ENCODE data around the gene TTI1.
A peak's percentile ranks its signal among the peaks of the same experiment; 100 is the strongest.

TTI1 gene

DNA sequence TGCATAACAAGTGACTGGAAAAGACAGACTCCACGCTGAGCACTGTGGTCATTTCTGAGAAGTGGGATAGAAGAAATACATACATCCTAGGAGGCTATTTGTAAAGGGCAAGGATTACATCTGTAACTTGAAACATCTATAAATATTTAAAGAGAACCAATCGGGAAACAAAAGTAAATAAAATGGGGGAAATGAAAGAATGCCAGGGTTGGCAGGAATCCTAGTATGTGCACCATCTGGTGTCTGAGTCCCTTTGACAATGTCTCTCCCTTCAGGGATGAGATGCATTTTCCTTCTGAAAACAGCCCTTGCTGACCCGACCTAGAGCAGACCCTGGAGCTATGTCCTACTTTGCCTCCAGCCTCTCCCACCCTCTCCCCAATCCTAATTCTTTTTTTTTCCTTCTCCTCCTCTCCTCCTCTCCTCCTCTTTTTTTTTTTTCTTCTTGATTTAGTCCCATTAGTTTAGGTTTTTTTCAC is 77.1 kb downstream of the TTI1 start:
- no peak overlapping the region for H3K4me3 ChIP-seq (replicated peaks; ENCODE audit: low read depth, low read length)
- TF ChIP-seq, protein P1, sequence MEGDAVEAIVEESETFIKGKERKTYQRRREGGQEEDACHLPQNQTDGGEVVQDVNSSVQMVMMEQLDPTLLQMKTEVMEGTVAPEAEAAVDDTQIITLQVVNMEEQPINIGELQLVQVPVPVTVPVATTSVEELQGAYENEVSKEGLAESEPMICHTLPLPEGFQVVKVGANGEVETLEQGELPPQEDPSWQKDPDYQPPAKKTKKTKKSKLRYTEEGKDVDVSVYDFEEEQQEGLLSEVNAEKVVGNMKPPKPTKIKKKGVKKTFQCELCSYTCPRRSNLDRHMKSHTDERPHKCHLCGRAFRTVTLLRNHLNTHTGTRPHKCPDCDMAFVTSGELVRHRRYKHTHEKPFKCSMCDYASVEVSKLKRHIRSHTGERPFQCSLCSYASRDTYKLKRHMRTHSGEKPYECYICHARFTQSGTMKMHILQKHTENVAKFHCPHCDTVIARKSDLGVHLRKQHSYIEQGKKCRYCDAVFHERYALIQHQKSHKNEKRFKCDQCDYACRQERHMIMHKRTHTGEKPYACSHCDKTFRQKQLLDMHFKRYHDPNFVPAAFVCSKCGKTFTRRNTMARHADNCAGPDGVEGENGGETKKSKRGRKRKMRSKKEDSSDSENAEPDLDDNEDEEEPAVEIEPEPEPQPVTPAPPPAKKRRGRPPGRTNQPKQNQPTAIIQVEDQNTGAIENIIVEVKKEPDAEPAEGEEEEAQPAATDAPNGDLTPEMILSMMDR (IDR thresholded peaks at IDR 0.05; ENCODE audit: low read depth, low read length, missing control alignments) = no peak
- peak; percentile 29 for DNase-seq (ENCODE audit: extremely low read depth, low read depth)

DNA sequence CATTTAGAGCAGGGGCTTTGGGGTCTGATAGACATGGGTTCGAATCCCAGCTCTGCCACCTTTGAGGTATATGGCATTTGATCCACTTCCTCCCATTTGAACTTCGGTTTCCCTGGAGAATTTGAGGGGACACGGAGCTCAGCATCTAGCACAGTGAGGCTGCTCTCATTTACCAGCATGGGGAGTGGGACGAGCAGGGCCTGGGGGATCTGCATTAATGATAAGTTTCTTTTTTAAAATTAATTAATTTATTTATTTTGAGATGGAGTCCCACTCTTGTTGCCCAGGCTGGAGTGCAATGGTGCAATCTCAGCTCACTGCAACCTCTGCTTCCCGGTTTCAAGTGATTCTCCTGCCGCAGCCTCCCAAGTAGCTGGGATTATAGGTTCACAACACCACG is 77.7 kb downstream of the TTI1 start:
- no peak overlapping the region for H3K4me3 ChIP-seq (replicated peaks; ENCODE audit: low read depth, low read length)
- DNase-seq (ENCODE audit: extremely low read depth, low read depth) = no peak
- TF ChIP-seq, protein P1 (IDR thresholded peaks at IDR 0.05; ENCODE audit: low read depth, low read length, missing control alignments) = no peak

DNA sequence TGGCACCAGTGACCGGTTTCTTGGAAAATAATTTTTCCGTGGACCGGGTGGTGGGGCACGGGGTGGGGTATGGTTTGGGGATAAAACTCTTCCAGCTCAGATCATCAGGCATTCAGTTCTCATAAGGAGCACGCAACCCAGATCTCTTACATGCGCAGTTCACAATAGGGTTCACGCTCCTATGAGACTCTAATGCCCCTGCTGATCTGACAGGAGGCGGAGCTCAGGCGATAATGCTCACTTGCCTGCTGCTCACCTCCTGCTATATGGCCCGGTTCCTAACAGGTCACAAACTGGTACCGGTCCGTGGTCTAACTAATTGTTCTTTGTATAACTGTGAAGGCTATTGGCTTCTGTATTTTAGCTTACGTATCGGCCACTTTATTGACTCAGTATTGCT is 78.6 kb downstream of the TTI1 start:
- TF ChIP-seq, protein P1 (IDR thresholded peaks at IDR 0.05; ENCODE audit: low read depth, low read length, missing control alignments) = no peak
- H3K4me3 ChIP-seq (replicated peaks; ENCODE audit: low read depth, low read length) = no peak overlapping the region
- no peak for DNase-seq (ENCODE audit: extremely low read depth, low read depth)

DNA sequence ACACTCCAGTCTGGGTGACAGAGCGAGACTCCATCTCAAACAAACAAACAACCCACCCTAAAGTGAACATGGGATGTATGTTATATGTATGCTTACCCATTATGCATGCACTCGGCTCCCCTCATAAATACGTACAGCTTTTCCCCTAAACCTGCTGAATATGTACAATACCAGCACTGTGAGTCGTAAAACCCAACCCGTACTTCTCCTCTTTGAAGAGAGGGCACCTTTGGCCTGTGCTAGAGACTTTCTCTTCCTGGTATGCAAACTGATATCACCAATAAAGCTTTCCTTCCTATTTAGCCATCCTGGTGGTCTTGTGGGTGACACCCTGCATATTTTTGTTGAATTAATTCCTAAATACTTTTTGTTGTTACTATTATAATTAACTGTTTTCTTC is 79.1 kb downstream of the TTI1 start:
- TF ChIP-seq, protein P1 (IDR thresholded peaks at IDR 0.05; ENCODE audit: low read depth, low read length, missing control alignments) = no peak
- no peak for DNase-seq (ENCODE audit: extremely low read depth, low read depth)

DNA sequence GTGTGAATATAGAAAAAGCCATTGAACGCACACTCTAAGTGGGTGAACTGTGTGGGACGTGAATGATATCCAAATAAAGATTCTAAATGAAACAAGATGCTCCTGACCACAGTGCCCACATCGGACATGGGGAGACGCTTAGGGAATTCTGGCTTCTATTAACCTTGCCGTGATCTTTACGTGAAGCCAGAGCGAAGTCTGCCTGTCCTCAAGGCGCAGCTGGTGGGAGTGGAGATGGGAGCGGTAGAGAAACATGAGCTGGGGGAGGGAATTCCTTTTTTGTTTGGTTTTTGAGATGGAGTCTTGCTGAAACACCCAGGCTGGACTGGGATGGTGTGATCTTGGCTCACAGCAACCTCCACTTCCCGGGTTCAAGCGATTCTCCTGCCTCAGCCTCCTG is 84.3 kb downstream of the TTI1 start:
- TF ChIP-seq, protein P1 (IDR thresholded peaks at IDR 0.05; ENCODE audit: low read depth, low read length, missing control alignments) = no peak
- no peak overlapping the region for H3K4me3 ChIP-seq (replicated peaks; ENCODE audit: low read depth, low read length)
- no peak for DNase-seq (ENCODE audit: extremely low read depth, low read depth)

More for the DNA sequence above, 79.1 kb downstream of the TTI1 start:
- no peak overlapping the region for H3K4me3 ChIP-seq (replicated peaks; ENCODE audit: low read depth, low read length)

DNA sequence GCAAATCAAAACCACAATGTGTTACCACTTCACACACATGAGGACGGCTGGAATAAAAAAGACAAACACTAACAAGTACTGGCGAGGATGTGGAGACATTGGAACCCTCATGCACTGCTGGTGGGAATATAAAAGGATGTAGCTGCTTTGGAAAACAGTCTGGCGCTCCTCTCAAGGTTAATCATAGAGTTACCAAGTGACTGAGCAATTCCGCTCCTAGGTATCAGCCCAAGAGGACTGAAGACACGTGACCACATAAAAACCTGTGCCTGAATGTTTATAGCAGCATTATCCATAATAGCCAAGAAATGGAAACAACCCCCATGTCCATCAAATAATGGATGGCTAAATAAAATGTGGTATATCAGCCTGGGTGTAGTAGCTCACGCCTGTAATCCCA is 85.3 kb downstream of the TTI1 start:
- no peak overlapping the region for H3K4me3 ChIP-seq (replicated peaks; ENCODE audit: low read depth, low read length)
- DNase-seq (ENCODE audit: extremely low read depth, low read depth) = no peak
- TF ChIP-seq, protein P1 (IDR thresholded peaks at IDR 0.05; ENCODE audit: low read depth, low read length, missing control alignments) = no peak

DNA sequence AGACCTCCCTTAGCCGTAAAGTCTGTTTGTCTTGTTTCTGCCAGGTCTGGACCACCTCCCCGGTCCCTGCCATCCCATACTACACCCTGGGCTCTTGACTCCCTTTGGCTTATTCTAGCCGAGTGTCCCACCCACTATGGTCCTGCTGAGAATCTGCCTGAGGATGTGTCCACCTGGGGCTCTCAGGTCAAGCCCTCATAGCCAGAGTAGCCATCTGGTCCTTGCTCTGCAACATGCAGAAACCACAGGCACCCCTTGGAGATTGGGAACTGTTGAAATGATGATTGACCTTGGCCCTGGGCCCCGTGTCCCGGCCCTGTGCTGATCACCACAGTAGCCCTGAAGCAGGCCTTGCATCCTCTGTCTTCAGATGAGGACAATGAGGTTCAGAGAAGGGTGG is 86.3 kb downstream of the TTI1 start:
- no peak overlapping the region for H3K4me3 ChIP-seq (replicated peaks; ENCODE audit: low read depth, low read length)
- no peak for DNase-seq (ENCODE audit: extremely low read depth, low read depth)
- TF ChIP-seq, protein P1 (IDR thresholded peaks at IDR 0.05; ENCODE audit: low read depth, low read length, missing control alignments) = no peak
